GM18951 (cell line): Measurements from ENCODE around the gene MMP10.

Source experiments
- POLR2A ChIP-seq: IDR thresholded peaks from 4 replicates; pipeline ENCODE4 v1.6.1; 2011; ENCODE audit warnings: mild to moderate bottlenecking; ENCODE audit not compliant: insufficient read length, insufficient read depth; ENCODE audit errors: extremely low read depth
- in situ Hi-C: fragments of 300-500 bp; cut with MboI; formaldehyde crosslinking; loops from one replicate; pipeline ENCODE4 v1.12.0; 2022; ENCODE audit warnings: low sequenced_read_pairs, mixed read lengths, inconsistent platforms; ENCODE audit not compliant: unreplicated experiment

The MMP10 gene

DNA sequence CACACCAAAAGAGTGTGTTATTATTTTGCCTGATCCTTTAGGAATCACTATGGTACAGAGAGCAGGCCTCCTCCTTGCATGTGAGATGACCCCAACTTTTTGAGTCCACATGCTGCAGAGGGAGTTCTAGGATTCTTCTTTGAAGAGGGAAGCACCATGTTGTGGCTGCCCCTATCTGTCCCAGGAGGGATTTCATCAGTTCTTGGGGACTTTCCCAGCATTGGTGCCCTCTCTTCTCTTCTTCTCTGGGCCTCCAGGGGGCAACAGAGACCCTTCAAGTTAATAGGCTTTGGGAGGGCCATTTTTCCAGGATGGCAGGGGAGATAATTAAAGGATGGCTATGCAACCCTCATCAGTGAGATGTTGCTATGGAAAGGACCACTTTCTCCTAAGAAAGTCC, 14.0 kb upstream of the MMP10 start:
- TF ChIP-seq POLR2A, result no peak
- in situ Hi-C loops, result no loop called here

DNA sequence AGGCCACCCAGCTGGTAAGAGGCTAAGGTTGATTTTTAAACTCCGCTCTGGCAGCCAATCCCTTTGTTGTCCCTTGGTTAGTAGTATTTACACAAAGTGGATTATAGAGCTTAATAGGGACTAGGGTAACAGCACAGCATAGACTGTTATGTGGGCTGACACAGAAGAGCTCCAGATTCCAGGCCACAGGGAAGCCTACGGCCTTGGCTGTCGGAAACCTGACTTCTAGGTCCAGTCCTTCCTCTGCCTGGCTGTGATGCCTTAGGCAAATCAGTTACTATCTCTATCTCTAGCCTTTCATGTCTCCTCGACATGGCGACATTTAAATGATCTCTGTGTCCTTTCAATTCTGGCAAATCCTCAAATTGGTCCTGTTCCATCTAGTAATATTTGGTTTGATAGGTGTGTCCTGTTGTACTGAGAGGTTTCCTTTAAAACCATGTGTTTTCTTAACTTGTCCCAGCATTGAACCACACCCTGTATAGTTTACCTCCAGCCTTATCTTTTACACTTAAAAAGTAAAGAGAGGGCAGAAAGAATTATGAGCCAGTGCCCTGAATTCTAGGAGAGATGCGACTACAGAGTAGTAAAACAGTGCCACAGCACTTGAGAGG, 13.4 kb upstream of the MMP10 start:
- in situ Hi-C loops, result no loop called here

DNA sequence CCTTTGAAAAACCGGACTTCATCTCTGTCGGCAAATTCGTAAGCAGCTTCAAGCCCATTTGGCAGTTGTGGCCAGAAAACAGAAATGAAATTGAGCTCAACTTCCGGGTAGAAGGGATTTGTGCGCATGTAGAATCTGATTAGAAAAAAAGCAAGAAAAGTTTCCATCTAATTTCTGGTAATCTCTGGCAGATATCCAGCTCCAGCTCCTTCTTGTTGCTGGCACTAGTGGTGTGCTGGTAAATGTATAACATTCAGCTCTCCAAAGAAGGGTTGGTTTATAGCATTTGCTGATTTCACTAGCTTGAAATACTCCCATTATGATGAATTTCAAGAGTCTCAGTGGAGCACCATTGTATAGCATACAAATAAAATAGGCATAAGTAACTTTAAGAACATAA, 12.2 kb upstream of the MMP10 start:
- in situ Hi-C loops, result no loop called here
- no peak for TF ChIP-seq POLR2A

More for the DNA sequence above, 13.4 kb upstream of the MMP10 start:
- TF ChIP-seq POLR2A, result no peak

DNA sequence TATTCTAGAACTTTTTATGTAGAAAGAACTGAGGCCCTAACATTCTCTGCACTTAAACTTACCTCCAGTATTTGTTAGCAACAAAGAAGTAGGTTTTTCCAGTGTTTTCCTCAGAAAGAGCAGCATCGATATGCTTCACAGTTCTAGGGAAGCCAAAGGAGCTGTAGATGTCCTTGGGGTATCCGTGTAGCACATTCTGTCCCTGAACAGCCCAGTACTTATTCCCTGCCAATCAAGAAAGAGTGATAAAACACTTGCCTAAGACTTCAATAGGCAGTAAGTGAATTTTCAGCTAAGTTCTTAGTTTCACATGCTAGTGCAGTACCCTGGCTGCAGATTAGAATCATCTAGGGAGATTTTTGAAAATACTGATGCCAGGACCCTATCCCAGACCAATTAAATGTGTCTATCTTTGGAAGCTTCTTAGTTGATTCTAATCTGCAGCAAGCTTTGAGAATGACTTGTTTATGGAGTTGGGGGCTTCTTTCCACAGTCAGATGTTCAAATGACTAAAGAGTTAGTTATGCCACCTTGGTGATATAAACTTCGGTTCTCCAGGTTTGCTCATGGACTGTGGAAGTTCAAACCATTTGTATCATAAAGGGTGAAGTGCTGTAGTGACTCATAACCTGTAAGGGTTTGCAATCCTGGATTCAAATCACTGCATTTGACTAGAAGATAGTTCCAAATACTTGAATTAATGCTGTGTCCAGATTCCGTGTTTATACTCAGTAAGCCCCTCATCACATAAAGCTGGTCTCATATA, 11.0 kb upstream of the MMP10 start:
- TF ChIP-seq POLR2A, result no peak
- in situ Hi-C loops, result no loop called here

DNA sequence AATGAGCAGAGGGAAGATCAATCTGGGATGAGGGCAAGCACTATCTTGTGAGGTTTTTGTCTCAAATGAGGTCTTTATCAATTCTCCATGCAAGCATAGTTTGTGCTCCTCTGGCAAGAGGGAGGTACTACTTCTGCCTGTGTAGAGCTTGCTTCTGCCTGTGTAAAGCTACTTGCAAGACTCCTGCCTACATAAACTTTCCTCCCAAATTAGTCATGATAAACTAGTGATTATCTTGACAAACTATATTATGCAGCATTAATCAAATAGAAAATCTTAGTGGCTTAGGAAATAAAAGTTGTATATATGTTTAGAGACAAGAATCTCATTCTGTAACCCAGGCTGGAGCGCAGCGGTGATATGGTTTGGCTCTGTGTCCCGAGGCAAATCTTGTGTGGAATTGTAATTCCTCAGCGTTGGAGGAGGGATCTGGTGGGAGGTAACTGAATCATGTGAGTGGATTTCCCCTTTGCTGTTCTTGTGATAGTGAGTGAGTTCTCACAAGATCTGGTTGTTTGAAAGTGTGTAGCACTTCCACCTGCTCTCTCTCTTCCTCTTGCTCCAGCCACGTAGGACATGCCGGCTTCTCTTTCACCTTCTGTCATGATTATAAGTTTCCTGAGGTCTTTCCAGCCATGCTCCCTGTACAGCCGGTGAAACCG, 8.0 kb upstream of the MMP10 start:
- TF ChIP-seq POLR2A, result no peak
- in situ Hi-C loops, result no loop called here

DNA sequence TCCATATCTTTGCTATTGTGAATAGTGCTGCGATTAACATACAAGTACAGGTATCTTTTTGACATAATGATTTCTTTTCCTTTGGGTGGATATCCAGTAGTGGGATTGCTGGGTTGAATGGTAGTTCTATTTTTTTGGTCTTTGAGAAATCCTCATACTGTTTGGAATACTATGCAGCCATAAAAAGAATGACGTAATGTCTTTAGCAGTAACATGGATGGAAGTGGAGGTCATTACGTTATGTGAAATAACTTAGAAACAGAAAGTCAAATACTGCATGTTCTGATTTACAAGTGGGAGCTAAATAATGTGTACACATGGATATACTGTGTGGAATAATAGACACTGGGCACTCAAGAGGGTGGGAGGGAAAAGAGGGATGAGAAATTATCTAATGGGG, 4.0 kb upstream of the MMP10 start:
- in situ Hi-C loops, result no loop called here
- no peak for TF ChIP-seq POLR2A

DNA sequence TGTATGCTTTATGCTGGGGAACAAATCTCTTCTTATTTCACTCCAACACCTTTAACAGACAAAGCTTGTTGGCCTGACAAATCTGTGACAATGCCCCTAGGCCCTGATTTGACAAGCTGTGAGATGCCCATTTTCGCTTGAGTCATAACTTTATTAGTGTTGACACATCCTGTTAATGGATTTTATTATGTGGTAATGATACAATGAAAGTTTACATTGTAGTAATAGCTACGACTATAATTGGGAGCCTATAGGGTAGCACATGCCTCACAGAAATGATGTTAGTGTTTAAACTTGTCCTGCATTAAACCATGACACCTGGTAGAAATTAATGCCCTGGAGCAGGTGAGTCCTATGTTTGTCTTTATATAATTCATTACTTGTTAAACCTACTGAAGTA, 3.3 kb upstream of the MMP10 start:
- in situ Hi-C loops, result no loop called here

DNA sequence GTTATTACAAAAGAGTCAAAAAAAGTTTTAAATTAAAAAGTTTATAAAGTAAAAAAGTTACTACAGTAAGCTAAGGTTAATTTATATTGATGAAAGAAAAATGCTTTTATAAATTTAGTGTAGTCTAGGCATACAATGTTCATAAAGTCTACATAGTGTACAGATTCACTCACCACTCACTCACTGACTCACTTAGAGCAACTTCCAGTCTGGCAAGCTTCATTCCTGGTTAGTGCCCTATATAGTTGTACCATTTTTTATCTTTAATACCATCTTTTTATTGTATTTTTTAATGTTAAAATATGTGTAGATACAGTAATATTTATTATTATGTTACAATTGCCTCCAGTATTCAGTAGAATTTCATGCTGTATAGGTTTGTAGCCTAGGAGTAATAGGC, 2.6 kb upstream of the MMP10 start:
- TF ChIP-seq POLR2A, result no peak
- in situ Hi-C loops, result no loop called here

More for the DNA sequence above, 3.3 kb upstream of the MMP10 start:
- TF ChIP-seq POLR2A, result no peak

DNA sequence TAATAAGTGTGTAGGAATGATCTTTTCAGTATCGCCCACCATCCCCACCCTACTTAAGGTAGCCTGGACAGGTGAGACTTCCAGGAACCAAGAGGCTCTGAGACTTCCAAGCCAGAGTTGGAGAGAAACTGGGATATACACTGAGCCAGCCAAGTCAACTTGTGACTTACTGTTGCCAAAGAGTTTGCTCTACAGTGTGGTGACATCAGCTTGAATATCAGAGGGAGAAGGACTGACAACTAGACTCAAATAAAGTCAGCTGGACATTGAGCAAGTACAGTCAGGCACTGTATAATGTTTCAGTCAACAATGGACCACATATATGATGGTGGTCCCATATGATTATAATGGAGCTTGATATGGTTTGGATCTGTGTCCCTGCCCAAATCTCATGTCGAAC, 1.2 kb upstream of the MMP10 start:
- in situ Hi-C loops, result no loop called here
- TF ChIP-seq POLR2A, result no peak

DNA sequence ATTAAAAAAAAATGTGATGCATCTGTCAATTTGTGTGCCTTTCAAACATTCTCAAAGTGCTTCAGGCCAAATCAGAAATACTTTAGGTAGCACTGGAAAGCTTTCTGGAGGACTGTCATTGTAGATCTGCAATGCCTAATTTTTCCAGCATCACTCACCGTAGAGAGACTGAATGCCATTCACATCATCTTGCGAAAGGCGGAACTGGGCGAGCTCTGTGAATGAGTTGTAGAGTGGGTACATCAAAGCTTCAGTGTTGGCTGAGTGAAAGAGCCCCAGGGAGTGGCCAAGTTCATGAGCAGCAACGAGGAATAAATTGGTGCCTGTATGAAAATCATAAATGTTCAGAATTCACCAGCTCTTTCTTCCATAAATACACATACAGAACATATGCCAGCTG, 4.0 kb downstream of the MMP10 start:
- TF ChIP-seq POLR2A, result no peak
- in situ Hi-C loops, result no loop called here

DNA sequence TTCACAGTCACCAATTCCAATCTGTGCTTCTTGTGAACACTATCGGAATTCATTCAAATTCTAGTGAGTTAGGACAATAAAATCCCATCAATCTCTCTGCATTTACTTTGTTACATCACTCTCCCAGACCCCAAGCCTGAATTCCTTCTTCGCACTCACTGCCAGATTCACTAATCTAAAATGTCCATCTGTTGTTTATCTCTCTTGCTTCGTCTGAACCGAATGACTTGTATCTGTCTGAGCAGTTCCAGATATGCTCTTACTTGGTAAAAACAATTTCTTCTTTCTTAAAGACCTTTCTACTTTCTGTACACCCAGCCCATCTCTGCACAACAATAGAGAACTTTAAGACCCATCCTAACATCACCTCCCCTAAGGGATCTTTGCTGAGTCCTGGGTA, 7.0 kb downstream of the MMP10 start:
- in situ Hi-C loops, result no loop called here
- TF ChIP-seq POLR2A, result no peak

DNA sequence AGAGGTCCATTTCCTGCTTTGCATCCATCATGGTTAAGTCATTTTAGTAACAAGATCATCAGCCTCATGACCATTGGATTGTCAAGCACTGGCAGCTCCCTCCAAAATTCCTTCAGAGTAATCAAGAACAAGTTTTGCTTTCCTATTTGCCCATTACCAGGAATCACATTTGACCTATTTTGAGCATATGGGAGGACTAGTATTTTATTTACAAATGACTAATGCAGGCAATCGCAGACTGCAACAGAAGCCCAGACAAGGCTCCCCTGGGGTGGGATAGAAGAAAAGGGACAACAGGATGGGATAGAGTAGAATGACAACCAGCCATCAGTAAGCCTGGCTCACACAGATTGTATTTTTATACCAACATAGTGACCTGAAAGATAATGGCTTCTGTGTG, 9.1 kb downstream of the MMP10 start:
- in situ Hi-C loops, result no loop called here
- TF ChIP-seq POLR2A, result no peak

DNA sequence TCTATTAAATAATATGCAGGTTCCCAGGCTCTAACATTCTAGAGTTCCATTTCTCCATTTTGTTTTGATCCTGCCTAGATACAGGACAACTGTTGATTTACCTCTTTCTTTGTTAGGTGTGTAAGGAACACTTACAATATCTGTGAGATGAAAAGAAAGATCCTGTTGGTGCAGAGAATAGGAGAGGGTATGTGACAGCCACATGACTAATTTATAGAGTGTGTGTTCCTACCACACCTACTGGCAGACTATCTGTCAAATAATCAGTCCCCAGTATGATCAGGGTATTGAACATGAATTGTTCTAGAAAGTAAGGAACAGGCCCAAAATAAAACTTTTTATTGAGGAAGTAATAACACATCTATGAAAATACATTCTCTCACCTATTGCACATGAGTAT, 10.2 kb downstream of the MMP10 start:
- TF ChIP-seq POLR2A, result no peak
- in situ Hi-C loops, result no loop called here

DNA sequence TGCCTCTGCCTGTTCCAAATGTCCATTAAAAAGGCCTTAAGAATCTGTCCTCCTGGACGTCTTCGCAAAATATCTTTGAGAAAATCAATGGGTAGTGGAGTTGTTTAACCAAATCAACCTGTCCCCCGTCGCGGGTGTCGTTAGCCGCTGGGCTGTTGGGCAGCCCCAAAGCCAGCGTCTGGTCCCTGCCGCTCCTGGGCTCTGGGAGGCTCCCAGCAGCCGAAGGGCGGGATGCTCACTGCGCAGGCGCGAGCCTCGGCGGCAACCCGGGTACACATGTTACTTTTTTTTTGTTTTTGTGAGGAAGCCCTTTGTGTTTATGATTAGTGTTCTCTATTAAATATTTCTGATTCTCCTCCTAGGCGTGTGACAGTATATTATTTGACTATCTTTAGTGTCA, 12.6 kb downstream of the MMP10 start:
- in situ Hi-C loops, result no loop called here
- no peak for TF ChIP-seq POLR2A
